Activated effector memory CD4-positive, alpha-beta T cell treated with anti-CD3 and anti-CD28 coated beads, Interleukin-2, amount 50 U/mL, for 16 hours (primary cell): ENCODE measurements around the gene IL34.
"Not testable (repeated sequence)": the region's sequence is repeated elsewhere in the genome, so short reads cannot be mapped to it uniquely, and the experiment has no call there.

Experiments used
- DNase-seq: peaks from one replicate; pipeline ENCODE4 v3.0.0-alpha.2; 2020

IL34 gene

GRCh38 chr16:70659546-70659945 is 13.2 kb downstream of the IL34 start:
- DNase-seq = no peak

GRCh38 chr16:70659953-70660671 is 13.8 kb downstream of the IL34 start:
- no peak for DNase-seq

DNA sequence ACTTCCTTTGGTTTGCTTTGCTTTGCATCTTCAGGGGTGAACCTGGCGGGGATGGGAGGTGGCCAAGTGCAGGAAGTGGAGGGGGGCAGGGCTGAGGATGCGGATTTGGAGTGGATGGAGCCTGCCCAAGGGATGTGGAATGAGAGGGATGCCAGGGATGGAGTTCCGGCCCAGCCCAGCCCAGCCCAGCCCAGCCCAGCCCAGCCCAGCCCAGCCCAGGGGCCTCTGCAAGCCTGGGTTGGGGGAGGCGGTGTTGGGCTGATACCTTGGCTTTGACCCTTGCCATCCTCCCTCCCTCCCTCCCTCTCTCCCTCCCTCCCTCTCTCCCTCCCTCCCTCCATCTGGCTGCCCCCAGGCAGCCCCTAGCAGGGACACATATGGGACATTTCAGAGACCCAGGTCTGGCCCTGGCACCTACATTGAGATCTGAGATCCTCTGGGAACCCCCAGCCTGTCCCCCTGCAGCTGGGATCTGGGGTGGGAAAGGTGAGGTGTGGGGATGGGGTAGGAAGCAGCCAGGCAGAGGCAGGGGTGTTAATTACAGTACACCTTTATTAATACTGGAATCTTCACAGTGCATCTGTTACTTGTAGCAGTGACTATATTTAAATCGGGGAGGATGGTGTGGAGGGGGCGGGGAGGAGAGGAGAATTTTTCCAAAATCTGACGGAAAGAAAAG is 14.5 kb downstream of the IL34 start:
- no peak for DNase-seq

DNA sequence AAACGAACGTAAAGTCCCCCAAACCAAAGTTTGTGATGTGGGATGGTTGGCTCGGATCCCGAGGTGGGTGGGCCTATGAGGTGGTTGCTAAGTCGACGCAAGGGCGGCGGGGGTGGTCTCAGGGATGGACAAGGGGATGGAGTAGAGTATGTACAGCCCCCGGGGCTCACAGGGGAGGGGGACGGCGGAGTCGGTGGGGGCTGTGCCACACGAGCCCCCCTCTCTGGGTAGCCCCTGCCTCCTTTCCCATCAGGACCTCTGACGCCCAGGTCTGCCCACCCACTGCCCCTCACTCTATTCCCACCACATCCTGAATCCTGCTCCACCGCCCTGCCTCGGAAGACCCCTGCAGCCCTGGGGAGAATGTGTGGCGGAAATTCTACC is 15.2 kb downstream of the IL34 start:
- DNase-seq = no peak

GRCh38 chr16:70661918-70662641 is 15.7 kb downstream of the IL34 start:
- no peak for DNase-seq

- no peak for DNase-seq
These were observed 16.7 kb downstream of the IL34 start for GRCh38 chr16:70662991-70663523.

GRCh38 chr16:70663524-70664324 is 17.4 kb downstream of the IL34 start:
- DNase-seq = no peak

GRCh38 chr16:70664325-70665112 is 18.2 kb downstream of the IL34 start:
- DNase-seq = no peak

DNA sequence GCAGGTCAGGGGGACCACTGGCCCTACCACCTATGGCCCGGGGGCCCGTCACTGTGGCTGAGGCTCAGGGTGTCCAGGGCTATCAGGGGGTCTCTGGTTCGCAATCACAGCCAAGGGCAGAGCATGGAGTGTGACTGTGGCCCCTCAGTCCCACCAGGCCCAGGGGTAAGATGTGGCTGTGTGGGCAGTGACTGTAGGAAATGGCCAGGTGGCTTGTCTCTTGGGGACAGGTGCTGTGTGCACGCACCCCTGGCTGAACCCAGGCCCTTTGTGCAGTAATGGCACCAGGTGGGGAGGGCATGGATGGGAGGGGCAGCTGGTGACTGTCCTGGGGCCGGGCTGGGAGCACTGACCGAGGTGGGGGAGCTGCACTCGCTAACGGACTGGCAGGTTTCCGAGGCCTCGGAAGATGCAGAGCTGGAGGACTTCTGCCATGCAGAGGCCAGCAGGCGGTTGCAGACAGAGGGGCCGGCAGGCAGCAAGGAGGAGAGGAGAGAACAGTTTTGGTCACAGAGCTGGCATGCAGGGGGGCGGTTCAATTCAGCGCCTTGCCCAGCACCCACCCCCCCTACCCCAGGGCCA is 18.8 kb downstream of the IL34 start:
- no peak for DNase-seq

DNA sequence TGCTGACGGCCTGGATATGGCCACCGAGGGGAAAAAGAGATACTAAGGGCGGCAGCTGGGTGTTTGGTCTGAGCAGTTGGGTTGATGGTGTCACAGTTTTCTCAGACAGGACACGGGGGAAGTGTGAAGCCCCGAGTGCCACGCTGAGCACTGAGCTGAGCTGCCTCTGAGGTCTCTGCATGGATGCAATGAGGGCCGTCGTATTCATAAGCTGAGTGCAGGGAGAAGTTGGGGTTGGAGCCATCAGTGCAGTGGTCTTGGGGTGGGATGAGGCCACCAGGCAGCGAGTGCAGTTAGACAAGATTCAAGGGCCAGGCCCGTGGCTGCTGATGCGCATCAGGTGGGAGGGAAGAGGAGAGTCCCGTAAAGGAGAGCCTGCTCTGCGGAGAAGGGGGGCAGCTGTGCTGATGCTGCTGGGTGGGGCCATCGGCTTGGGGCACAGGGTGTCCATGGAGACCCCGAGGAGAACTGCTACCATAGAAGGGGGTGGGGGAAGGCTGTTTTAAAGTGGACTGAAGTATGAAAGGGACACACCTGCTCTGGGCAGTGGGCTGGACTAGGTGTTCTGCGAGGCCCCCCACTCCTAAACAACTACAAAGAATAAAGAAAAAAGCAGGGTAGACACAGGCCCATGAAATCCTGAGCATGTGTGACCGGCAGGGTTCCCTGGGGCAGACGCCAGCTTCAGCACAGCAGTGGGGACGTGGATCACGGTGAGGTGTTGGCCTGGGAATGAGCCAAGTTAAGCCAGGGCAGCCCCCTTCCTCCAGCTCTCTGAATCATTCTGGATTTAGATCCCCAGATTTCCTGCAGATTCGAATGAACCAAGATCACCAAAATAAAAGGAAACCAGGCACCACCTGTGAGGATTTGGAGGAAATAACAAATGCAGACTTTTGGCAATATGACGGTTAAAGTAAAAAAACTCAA is 19.7 kb downstream of the IL34 start:
- DNase-seq = no peak

GRCh38 chr16:70670175-70670574 is 23.8 kb downstream of the IL34 start:
- DNase-seq = no peak

- DNase-seq = not testable (repeated sequence)
These were observed 24.6 kb downstream of the IL34 start for GRCh38 chr16:70670938-70671337.

DNA sequence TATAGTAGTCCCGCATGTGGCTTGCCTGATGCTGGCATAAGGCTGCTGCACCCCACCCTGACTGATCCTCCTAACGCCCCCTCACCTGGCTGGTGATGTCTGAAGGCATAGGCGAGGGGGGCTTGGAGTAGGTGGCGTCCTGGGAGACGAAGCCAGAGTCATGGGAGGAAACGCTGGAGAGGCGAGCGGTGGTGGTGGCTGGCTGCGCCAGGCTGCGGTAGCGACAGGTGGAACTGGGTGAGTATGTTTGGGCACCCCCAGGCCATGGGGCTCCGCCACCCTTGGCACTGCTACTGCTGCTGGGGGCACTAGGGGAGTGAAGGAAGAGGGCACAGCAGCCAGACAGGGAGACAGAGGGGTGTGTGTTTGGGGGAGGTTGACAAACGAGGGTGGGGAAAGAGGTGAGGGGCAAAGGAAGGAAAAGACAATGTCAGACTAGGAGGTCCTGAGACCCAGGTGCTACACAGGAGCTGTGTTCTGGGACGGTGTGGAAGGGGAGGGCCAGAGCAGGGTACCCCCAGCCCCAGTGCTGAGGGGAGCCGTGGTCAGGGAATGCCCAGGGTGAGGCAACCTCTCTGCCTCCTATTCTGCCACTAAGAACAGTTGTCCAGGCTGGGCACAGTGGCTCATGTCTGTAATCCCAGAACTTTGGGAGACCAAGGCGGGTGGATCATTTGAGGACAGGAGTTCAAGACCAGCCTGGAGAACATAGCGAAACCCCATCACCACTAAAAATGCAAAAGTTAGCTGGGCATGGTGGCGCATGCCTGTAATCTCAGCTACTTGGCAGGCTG is 28.1 kb downstream of the IL34 start:
- DNase-seq = no peak

GRCh38 chr16:70675851-70676513 is 29.6 kb downstream of the IL34 start:
- DNase-seq = no peak

DNA sequence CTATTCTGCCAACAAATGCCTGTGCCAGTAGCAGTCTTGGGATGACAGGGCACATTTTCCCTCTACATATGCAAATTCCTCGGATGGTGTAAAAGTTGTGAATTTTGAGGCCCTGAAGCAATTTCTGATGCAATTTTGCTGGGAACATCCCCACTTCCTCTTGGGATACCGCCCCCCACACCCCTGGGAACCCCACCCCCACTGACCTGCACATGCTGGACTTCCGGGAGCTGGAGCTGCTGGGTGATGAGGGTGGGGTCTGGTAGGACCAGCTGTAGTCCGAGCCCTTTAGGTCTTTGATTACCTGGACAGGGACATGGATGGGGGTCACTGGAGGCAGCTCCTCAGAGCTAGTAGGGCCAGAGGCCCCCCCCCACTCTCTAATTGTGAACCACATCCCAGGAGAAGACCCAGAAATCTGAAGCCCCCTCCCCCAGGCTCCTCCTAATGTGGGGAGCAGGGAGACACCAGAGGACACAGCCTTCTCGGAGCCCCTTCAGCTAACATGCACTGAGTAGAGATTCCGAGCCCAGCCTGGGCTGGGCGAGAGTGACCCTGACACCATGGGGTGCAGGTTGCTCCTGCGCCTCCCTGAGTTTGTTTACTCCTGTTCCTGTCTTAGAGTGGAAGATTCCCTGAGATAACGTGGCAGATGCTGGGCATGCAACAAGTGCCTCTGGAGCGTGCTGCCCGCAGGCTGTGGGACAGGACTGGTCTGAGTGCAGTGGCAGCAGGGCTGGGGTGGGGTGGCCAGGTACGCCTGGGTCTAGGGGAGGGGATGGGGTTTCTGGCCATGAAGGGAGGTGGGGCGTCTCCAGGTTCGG is 30.5 kb downstream of the IL34 start:
- DNase-seq = no peak

DNA sequence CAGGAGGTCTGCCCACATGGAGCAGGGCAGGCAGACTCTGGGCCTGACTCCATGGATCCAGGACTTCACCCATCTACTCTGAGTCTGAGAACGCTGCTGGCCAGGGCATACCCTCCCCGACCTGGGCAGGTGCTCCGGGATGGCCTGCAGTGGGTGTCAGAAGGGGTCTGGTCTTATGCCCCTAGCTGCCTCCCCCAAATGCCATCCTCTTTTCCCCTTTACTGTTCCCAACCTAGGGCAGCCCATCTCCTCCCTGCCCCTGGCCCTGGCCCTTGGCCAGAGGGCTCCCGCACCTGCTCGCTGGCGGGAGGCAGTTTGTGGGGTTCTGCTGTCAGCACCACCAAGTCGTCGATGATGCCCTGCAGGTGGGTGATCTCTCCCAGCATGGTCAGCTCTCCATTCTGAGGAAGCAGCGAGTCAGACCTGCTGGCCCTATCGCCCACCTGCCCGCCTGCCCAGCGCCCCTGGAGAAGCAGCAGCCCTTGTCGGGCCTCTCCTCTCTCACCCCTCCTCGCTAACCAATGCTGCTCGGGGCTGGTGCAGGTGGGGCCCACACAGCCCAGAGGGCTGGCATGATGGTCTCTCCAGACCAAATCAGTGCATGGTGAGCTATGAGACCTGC is 31.3 kb downstream of the IL34 start:
- DNase-seq = no peak

DNA sequence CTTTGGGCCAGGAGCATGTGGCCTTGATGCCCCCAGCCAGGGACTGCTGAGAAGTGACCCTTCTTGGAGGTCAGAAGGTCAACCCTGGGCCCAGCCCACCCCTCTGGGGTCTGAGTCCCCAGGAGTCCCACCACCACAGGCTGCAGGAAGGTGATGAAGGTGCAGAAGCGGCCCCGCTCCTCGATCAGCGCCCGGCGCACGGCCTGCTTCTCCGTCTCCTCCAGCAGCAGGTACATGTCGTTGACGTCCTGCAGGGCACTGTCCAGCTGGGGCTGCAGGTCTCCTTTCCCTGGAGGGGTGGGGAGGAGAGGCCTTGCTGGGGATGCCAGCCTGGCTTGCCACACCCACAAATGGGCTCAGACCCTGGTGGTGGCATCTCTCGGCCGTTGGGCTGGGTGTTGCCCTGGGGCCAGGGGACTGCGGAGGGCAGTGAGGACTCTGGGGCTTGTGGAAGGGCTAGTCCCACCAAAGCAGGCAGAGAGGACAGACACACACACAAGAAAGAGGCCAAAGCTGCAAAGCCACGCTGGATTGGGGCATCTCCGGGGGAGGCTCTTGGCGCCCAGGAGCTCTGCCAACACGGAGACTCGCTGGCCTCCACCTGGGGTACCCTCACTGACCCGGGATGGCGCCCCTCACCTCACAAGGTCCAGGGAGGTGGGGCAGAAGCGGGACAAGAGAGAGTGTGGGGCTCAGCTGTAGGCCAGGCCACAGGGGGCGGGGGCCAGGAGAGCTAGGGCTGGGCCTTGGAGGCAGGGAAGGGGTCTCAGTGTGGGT is 31.9 kb downstream of the IL34 start:
- DNase-seq = no peak
